ENCODE measurements around the gene KLRB1. TPM values are rescaled to one million over a fixed set of nuclear protein-coding genes. Genes with fewer than 3 reads are reported as not detected.

KLRB1 gene
- total RNA-seq, 4 donors from 2014 or later: 1.2 to 5.2 TPM; not detected in 2

- intact Hi-C loops (cut with DNase I; ENCODE audit: low total_unique reads): no loop called here
- H3K4me1 ChIP-seq: no peaks in the 10 kb centered on the region
- no peaks in the 10 kb centered on the region for H3K36me3 ChIP-seq
- no peaks in the 10 kb centered on the region for H3K9me3 ChIP-seq
- H3K27me3 ChIP-seq: no peaks in the 10 kb centered on the region
- DNase-seq: no peak
- no peak overlapping the region for H3K27ac ChIP-seq
- WGBS, 2 donors (ENCODE audit: low coverage in 1 of 2): 88 to 96% methylated on average over 4 of the region's 4 CpGs
- H3K4me3 ChIP-seq: no peak overlapping the region
- no peak for TF ChIP-seq EP300 (IDR thresholded peaks at IDR 0.05; ENCODE audit: low read depth)
- TF ChIP-seq, protein P1, sequence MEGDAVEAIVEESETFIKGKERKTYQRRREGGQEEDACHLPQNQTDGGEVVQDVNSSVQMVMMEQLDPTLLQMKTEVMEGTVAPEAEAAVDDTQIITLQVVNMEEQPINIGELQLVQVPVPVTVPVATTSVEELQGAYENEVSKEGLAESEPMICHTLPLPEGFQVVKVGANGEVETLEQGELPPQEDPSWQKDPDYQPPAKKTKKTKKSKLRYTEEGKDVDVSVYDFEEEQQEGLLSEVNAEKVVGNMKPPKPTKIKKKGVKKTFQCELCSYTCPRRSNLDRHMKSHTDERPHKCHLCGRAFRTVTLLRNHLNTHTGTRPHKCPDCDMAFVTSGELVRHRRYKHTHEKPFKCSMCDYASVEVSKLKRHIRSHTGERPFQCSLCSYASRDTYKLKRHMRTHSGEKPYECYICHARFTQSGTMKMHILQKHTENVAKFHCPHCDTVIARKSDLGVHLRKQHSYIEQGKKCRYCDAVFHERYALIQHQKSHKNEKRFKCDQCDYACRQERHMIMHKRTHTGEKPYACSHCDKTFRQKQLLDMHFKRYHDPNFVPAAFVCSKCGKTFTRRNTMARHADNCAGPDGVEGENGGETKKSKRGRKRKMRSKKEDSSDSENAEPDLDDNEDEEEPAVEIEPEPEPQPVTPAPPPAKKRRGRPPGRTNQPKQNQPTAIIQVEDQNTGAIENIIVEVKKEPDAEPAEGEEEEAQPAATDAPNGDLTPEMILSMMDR (IDR thresholded peaks at IDR 0.05): no peak
- TF ChIP-seq POLR2A (IDR thresholded peaks at IDR 0.05): no peak
- TF ChIP-seq POLR2AphosphoS5 (IDR thresholded peaks at IDR 0.05): no peak
- in situ Hi-C loops (cut with MboI; ENCODE audit: low pct_ligation_motif_present in 1 of 4, low pct_unique_long_range_greater_than_20kb in 1 of 4, low sequenced_read_pairs in 3 of 4): loop anchor here in 2 of 4 donors (10.0 kb wide), 1 partner anchor 69 kb away; no protein-coding TSS in a partner anchor
Measured at GRCh38 chr12:9636150-9636850, 28.6 kb upstream of the KLRB1 start.

DNA sequence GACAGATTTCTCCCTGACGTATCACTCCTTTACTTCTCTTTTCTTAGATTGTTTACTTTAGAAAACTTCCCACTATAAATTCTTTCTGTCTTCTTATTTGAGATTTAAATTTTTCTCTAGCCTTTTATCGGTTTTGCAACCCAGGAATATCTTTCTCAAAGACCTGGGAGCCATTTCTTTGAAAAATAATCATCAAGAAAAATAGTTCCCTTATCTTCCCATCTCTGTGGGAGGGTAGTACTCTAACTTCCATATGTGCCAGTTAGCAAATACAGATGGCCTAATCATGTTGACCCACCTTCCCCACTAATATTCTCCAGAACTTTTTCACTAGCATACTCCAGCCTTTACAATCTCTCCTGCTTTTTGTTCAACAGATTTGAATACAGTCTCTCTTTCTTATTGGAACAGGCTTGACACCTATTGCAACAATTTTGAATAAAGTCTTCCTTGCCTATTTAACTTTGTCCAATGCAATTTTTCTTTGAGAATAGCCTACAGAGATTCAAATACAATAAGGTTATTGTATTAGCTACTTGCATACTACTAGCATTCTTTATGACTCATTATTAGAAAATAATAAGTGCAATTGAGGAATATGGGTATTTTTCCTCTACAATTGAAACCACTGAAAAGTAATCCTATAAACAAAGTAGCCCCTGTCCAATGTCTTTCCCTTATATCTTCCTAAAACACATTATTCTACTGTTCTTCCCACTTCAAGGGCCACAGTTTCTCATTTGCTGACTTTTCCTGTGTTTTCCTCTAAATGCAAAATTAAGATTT is 27.4 kb upstream of the KLRB1 start:
- intact Hi-C loops (cut with DNase I; ENCODE audit: low total_unique reads) (no loop called here), in situ Hi-C loops (cut with MboI; ENCODE audit: low pct_ligation_motif_present in 1 of 4, low pct_unique_long_range_greater_than_20kb in 1 of 4, low sequenced_read_pairs in 3 of 4) (loop anchor here in 2 of 4 donors (10.0 kb wide), 1 partner anchor 70 kb away; no protein-coding TSS in a partner anchor)
- Histone ChIP-seq H3K4me3 (no peak overlapping the region), H3K27me3 (no peaks in the 10 kb centered on the region), H3K36me3 (no peaks in the 10 kb centered on the region), H3K9me3 (no peaks in the 10 kb centered on the region), H3K4me1 (no peaks in the 10 kb centered on the region), H3K27ac (no peak overlapping the region)
- TF ChIP-seq POLR2AphosphoS5 (IDR thresholded peaks at IDR 0.05) (no peak), EP300 (IDR thresholded peaks at IDR 0.05; ENCODE audit: low read depth) (no peak), POLR2A (IDR thresholded peaks at IDR 0.05) (no peak)
- TF ChIP-seq, protein P1 (IDR thresholded peaks at IDR 0.05): no peak
- WGBS, 2 donors (ENCODE audit: low coverage in 1 of 2): 71 to 78% methylated on average over 2 of the region's 2 CpGs
- no peak for DNase-seq

DNA sequence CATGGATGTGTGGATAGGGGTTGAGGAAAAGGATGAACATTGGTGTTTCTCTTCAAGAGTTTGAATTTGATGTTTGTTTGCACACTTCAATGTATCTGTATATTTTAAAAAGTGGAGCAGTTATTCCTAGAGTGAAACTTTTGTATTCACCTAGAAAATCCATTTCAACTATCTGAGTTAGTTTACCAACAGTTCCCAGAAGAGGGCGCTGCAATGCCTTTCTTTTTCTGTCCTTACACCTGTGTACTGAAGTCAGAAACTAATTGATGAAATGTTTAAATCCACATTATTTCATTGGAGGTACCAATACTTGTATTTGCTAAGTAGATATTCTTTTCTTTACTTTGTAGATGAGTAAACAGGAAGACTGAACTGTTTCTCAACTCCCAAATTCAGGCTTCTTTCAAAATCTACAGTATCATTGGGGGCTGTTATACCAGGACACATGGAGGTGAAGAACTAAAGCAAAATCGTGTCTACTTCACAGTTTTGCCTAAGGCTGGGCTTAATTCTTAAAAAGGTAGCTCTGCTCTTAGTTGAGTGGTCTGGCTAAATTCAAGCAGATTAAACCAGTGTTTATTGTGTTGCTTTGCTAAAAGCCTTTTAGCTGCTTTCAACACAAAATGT is 26.6 kb upstream of the KLRB1 start:
- Histone ChIP-seq H3K4me1 (no peaks in the 10 kb centered on the region), H3K4me3 (no peak overlapping the region), H3K27me3 (no peaks in the 10 kb centered on the region), H3K27ac (no peak overlapping the region), H3K36me3 (no peaks in the 10 kb centered on the region), H3K9me3 (no peaks in the 10 kb centered on the region)
- no peak for TF ChIP-seq EP300 (IDR thresholded peaks at IDR 0.05; ENCODE audit: low read depth)
- TF ChIP-seq POLR2AphosphoS5 (IDR thresholded peaks at IDR 0.05): no peak
- TF ChIP-seq, protein P1 (IDR thresholded peaks at IDR 0.05): peak; percentile 59 to 65 (median 61)
- no peak for TF ChIP-seq POLR2A (IDR thresholded peaks at IDR 0.05)
- intact Hi-C loops (cut with DNase I; ENCODE audit: low total_unique reads): no loop called here
- DNase-seq: peak; percentile 73
- in situ Hi-C loops (cut with MboI; ENCODE audit: low pct_ligation_motif_present in 1 of 4, low pct_unique_long_range_greater_than_20kb in 1 of 4, low sequenced_read_pairs in 3 of 4): loop anchor here in 2 of 4 donors (10.0 kb wide), 1 partner anchor 71 kb away; no protein-coding TSS in a partner anchor
- WGBS, 2 donors (ENCODE audit: low coverage in 1 of 2): 28 to 33% methylated on average over 2 of the region's 2 CpGs

DNA sequence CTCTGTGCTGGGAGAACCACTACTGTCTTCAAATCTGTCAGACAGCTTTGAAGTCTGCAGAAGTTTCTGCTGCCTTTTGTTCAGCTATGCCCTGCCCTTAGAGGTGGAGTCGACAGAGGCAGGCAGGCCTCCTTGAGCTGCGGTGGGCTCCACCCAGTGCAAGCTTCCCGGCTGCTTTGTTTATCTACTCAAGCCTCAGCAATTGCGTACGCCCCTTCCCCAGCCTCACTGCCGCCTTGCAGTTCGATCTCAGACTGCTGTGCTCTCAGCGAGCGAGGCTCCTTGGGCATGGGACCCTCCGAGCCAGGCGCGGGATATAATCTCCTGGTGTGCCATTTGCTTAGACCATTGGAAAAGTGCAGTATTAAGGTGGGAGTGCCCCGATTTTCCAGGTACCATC is 25.1 kb upstream of the KLRB1 start:
- in situ Hi-C loops (cut with MboI; ENCODE audit: low pct_ligation_motif_present in 1 of 4, low pct_unique_long_range_greater_than_20kb in 1 of 4, low sequenced_read_pairs in 3 of 4): loop anchor here in 2 of 4 donors (10.0 kb wide), 1 partner anchor 72 kb away; no protein-coding TSS in a partner anchor
- intact Hi-C loops (cut with DNase I; ENCODE audit: low total_unique reads): no loop called here

More for the DNA sequence above, 25.1 kb upstream of the KLRB1 start:
- H3K9me3 ChIP-seq: no peaks in the 10 kb centered on the region
- H3K4me1 ChIP-seq: no peaks in the 10 kb centered on the region
- H3K4me3 ChIP-seq: no peak overlapping the region
- H3K36me3 ChIP-seq: no peaks in the 10 kb centered on the region
- TF ChIP-seq POLR2AphosphoS5 (IDR thresholded peaks at IDR 0.05) (no peak), EP300 (IDR thresholded peaks at IDR 0.05; ENCODE audit: low read depth) (no peak), POLR2A (IDR thresholded peaks at IDR 0.05) (no peak)
- TF ChIP-seq, protein P1 (IDR thresholded peaks at IDR 0.05): no peak
- H3K27ac ChIP-seq: no peak overlapping the region
- no peak for DNase-seq
- WGBS, 2 donors (ENCODE audit: low coverage in 1 of 2): 95% methylated on average over 13 of the region's 13 CpGs; no CpG with 5 or more reads in 1 of the 2 donors
- no peaks in the 10 kb centered on the region for H3K27me3 ChIP-seq
